HS-27A (cell line): ENCODE results near the gene GLI1.
"Not testable (repeated sequence)": the region's sequence is repeated elsewhere in the genome, so short reads cannot be mapped to it uniquely, and the experiment has no call there.

Experiments used
- DNase-seq: peaks from one replicate; pipeline ENCODE4 v3.0.0-alpha.2; 2012; ENCODE audit warnings: low read depth, missing footprints

The GLI1 gene

DNA sequence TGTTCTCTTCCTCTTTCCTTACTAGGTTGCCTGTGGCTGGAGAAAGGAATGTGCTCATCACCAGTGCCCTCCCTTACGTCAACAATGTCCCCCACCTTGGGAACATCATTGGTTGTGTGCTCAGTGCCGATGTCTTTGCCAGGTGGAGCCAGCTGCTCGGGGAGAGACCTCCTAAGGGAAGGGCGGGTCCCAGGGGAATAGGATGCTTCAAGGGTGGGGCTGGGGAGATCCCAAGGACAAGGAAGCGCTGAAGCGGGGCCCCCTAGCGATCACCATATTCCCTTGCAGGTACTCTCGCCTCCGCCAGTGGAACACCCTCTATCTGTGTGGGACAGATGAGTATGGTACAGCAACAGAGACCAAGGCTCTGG, 38.5 kb downstream of the GLI1 start:
- DNase-seq, result no peak

DNA sequence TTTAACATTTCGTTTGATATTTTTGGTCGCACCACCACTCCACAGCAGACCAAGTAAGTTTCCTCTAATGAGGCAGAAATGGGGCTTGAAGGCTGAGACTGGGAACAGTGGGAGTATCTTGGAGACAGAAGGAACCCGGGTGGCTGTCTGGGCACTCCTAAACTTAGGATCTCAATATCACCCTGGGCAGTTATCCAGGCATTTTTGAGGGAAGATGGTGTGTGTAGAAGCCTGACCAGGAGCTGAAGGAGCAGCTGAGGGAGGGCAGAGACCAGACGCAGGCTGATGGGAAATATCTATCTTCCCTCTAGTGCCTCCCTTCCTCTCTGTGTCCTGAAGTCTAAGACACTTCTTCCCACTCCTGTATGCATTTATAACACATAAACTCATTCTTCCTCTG, 39.0 kb downstream of the GLI1 start:
- DNase-seq, result no peak

DNA sequence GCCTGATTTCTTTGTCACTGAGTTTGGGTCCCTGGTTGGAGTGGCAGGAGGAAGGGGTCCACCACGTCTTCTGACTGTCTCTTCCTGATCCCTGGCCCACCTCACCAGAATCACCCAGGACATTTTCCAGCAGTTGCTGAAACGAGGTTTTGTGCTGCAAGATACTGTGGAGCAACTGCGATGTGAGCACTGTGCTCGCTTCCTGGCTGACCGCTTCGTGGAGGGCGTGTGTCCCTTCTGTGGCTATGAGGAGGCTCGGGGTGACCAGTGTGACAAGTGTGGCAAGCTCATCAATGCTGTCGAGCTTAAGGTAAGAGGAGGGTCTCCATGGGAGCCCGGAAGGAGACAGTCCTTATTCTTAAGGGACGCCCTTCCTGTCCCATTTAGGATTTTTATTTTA, 40.6 kb downstream of the GLI1 start:
- DNase-seq, result no peak

DNA sequence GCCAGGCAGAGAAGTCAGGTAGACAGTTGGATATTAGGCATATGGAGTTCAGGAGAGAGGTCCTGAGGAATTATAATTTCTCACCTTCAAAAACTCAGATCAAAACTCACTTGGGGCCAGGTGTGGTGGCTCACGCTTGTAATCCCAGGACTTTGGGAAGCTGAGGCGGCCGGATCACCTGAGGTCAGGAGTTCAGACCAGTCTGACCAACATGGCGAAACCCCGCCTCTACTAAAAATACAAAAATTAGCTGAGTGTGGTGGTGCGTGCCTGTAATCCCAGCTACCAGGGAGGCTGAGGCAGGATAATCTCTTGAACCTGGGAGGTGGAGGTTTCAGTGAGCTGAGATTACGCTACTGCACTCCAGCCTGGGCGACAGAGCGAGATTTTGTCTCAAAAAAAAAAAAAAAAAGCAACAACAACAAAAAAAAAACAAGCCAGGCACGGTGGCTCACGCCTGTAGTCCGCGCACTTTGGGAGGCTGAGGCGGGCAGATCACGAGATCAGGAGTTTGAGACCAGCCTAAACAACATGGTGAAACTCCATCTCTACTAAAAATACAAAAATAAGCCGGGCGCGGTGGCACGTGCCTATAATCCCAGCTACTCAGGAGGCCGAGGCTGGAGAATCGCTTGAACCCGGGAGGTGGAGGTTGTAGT, 42.9 kb downstream of the GLI1 start:
- DNase-seq, result not testable (repeated sequence)

DNA sequence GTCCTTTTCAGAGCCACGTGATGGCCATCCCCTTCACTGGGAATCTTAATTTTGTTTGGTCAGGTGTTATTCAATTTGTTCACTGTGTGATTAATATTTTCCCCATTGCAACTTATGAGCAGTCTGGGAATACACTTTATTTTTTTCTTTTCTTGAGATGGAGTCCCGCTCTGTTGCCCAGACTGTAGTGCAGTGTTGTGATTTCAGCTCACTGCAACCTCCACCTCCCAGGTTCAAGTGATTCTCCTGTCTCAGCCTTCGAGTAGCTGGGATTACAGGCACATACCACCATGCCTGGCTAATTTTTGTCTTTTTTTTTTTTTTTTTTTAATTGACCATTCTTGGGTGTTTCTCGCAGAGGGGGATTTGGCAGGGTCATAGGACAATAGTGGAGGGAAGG, 47.0 kb downstream of the GLI1 start:
- not testable (repeated sequence) for DNase-seq

DNA sequence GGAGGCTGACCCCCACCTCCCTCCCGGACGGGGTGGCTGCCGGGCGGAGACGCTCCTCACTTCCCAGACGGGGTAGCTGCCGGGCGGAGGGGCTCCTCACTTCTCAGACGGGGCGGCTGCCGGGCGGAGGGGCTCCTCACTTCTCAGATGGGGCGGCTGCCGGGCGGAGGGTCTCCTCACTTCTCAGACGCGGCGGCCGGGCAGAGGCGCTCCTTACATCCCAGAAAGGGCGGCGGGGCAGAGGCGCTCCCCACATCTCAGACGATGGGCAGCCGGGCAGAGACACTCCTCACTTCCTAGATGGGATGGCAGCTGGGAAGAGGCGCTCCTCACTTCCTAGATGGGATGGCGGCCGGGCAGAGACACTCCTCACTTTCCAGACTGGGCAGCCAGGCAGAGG, 48.2 kb downstream of the GLI1 start:
- not testable (repeated sequence) for DNase-seq

DNA sequence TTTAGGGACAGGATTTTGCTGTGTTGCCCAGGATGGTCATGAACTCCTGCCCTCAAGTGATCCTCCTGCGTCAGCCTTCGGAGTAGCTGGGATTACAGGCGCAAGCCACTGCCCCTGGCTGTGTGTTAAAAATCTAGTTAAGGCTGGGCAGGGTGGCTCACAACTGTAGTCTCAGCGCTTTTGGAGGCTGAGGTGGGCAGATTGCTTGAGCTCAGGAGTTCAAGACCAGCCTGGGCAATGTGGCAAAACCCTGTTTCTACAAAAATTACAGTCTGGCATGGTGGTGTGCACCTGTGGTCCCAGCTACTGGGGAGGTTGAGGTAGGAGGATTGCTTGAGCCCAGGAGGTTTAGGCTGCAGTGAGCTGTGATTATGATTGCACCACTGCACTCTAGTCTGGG, 51.6 kb downstream of the GLI1 start:
- DNase-seq, result no peak

DNA sequence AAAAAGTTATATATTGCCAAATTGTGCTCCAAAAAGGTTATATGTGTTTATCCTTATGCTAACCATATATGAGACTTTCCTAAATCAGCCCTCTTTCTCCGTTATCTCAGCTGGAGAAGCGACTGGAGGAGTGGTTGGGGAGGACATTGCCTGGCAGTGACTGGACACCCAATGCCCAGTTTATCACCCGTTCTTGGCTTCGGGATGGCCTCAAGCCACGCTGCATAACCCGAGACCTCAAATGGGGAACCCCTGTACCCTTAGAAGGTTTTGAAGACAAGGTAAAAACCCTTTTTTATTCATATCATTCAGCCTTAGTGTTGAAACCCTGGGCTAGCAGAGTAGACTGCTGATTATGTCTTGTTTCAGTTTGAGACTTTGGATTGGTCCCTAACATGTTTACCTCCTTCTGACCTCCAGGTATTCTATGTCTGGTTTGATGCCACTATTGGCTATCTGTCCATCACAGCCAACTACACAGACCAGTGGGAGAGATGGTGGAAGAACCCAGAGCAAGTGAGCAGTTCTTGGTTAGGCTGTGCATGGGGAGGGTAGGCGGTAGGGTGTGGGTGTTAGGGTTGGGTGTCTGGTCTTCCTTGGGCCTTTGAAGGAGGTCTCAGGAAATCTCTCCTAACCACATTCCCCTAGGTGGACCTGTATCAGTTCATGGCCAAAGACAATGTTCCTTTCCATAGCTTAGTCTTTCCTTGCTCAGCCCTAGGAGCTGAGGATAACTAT, 52.2 kb downstream of the GLI1 start:
- DNase-seq, result no peak

DNA sequence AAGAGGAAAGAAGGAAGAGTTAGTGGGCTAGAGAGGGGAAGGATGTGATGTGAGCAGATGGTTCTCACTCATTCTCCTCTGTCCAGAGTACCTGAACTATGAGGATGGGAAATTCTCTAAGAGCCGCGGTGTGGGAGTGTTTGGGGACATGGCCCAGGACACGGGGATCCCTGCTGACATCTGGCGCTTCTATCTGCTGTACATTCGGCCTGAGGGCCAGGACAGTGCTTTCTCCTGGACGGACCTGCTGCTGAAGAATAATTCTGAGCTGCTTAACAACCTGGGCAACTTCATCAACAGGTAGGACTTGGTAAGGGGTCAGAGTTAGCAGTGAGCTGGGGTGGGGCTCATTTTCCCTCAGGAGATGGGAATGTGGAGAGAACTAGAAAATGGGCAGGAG, 53.1 kb downstream of the GLI1 start:
- no peak for DNase-seq

DNA sequence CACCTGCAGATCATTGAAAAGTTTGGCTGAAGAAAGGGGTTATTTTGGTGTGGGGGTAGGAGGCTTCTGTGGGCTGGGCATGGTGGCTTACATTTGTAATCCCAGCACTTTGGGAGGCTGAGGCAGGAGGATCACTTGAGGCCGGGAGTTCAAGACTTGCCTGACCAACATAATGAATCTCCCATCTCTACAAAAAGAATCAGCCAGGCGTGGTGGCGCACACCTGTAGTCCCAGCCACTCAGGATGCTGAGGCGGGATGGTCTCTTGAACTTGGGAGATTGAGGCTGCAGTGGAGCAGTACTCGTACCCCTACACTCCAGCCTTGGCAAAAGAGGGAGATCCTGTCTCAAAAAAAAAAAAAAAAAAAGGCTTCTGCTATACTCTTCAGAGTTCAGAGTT, 53.7 kb downstream of the GLI1 start:
- DNase-seq, result no peak

DNA sequence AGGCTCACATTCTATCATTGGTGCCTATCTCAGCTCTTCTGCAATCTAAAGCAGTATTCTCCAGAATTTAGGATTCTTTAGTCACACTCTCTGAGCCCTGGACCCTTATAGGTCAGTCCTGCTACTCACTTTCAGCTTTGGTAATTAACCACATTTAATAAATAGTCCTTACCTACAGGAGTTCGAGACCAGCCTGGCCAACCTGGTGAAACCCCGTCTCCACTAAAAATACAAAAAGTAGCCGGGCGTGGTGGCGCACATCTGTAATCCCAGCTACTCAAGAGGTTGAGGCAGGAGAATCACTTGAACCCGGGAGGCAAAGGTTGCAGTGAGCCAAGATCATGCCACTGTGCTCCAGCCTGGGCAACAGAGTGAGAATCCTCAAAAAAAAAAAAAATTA, 54.1 kb downstream of the GLI1 start:
- not testable (repeated sequence) for DNase-seq

DNA sequence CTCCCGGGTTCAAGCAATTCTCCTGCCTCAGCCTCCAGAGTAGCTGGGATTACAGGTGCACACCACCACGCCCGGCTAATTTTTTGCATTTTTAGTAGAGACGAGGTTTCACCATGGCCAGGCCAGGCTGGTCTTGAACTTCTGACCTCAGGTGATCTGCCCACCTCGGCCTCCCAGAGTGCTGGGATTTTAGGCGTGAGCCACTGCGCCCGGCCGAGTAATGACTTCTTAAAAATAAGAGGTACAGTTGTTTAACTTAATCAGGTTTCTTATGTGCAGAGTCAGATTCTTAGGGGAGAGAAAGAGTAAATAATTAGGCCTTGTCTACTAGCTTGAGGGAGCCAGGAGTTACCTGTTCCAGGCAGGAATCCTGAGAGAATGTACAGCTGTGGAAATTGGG, 54.7 kb downstream of the GLI1 start:
- DNase-seq, result not testable (repeated sequence)

DNA sequence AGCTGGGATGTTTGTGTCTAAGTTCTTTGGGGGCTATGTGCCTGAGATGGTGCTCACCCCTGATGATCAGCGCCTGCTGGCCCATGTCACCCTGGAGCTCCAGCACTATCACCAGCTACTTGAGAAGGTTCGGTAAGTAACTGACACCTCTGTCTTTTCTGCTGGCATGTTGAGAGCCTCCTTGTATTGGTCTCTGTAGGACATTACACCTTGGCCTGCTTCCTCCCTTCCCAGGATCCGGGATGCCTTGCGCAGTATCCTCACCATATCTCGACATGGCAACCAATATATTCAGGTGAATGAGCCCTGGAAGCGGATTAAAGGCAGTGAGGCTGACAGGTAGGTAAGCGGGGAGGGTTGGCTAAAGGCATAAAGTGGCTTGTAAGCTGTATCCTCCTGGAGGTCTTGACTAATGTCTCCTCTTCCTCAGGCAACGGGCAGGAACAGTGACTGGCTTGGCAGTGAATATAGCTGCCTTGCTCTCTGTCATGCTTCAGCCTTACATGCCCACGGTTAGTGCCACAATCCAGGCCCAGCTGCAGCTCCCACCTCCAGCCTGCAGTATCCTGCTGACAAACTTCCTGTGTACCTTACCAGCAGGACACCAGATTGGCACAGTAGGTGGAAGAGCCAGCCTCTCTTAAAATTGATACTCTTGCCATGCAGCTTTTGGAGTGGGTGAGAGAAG, 55.3 kb downstream of the GLI1 start:
- DNase-seq, result no peak

DNA sequence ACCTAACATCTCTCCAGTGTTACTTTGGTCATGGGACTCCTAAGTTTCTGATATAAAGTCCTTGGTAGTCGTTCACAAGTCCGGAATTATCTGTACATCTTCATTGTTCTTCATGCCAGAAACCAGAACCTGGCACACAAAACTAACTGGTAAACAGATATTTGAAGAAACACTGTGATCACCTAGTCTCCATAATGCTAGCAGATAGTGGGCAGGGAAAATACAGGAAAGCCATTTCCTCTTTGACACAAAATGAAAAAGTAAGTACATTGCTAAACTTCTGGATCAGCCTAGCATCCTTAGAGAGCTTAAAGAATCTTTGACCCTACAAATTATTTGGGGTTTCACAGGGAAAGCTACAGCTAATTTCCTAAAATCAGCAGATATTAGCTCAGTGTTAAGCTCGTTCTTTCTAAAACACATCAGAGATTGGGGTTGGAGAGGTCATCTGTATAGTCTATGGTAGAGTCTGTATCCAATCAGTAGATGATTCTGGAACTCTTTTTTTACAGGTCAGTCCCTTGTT, 55.9 kb downstream of the GLI1 start:
- no peak for DNase-seq

DNA sequence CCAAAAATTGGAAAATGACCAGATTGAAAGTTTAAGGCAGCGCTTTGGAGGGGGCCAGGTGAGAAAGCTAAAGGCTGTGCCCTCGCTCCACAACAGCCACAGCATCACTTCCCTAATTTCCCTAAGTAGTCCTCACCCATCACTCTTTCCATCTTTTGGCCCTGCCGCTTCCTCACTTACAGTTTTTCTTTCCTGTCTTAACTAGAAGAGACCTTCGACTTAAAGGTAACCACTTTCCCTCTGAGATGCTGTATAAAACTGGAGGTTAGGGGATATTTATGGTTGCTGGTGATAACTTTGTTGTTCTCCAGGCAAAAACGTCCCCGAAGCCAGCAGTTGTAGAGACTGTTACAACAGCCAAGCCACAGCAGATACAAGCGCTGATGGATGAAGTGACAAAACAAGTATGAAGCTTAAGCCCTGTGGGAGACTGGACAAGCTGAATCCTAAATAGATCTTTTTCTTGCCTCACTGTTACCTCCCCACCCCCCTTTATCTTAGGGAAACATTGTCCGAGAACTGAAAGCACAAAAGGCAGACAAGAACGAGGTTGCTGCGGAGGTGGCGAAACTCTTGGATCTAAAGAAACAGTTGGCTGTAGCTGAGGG, 56.5 kb downstream of the GLI1 start:
- DNase-seq, result no peak

DNA sequence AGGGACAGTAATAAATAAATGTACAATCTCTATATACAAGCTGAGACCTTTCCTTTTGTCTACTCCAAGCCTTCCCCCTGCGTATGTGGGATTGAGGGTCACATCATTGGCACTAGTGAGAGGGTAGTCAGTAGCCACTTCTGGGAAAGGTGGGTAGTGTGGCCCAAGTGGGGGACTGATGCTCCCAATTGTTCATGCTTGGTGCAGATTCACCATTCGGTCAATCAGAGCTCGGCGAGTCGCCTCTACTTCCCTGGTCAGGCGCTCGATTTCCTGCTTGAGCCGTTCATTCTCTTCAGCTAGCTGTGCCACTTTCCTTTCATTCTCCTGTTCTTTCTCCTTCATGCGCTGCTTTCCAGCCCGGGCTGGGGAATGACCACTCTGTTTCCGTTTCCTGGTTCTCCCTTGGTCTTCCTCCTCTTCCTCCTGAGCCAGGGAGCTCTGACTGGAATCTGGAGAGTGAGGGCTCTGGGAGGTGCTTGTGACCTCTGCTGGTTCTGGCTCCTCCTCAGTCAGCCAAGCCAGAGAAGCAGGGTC, 57.1 kb downstream of the GLI1 start:
- no peak for DNase-seq

DNA sequence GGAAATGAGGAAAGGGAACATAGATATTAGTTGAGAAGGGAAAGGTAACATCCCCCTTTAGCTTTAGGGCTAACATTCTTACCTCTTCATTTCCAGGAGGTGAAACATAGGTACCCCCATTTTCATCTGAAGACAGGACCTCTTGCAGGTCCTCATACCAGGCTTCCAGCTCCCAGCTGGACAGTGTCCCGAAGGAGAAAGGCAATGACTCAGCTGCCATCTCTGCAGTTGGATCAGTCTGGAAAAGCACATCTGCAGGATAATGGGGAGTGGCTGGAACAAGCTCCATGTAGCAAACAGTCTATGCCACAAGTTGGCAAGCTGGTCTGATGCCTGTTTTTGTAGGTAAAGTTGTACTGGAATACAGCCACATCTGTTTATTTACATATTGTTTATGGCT, 57.6 kb downstream of the GLI1 start:
- DNase-seq, result no peak

DNA sequence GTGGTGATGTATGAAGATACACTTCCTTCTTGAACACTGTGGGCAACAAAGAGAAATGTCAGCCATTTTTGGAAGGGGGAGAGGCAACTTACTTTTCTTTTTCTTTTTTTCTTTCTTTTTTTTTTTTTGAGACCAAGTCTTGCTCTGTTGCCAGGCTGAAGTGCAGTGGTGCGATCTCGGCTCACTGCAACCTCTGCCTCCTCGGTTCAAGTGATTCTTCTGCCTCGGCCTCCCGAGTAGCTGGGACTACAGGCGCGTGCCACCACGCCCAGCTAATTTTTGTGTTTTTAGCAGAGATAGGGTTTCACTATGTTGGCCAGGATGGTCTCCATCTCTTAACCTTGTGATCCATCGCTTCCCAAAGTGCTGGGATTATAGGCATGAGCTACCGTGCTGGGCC, 58.1 kb downstream of the GLI1 start:
- DNase-seq, result not testable (repeated sequence)

DNA sequence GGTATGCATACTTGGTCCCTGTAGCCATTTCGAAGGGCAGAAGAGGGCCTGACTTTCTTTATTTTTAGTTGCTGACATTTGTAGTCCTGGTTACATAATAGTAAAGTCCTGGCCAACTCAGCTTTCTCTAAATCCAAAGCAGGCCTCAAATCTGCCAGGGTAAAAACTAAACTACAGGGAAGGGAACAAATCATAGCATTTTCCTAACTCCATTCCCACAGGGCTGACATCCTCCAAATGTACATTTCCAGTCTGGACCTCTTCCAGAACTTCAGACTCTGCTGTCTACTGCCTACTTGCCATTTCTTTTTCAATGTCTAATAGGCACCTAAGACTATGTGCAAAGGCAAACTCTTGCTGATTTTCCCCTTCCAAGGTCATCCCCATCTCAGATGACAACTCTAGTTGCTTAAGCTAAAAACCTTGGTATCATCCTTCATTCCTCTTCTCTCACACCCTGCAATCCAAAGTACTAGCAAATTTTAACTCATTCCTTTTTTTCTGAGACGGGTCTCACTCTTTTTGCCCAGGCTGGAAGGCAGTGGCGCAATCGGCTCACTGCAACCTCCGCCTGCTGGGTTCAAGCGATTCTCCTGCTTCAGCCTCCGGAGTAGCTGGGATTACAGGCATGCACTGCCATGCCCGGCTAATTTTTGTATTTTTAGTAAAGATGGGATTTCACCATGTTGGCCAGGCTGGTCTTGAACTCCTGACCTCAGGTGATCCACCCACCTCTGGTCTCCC, 58.8 kb downstream of the GLI1 start:
- no peak for DNase-seq

DNA sequence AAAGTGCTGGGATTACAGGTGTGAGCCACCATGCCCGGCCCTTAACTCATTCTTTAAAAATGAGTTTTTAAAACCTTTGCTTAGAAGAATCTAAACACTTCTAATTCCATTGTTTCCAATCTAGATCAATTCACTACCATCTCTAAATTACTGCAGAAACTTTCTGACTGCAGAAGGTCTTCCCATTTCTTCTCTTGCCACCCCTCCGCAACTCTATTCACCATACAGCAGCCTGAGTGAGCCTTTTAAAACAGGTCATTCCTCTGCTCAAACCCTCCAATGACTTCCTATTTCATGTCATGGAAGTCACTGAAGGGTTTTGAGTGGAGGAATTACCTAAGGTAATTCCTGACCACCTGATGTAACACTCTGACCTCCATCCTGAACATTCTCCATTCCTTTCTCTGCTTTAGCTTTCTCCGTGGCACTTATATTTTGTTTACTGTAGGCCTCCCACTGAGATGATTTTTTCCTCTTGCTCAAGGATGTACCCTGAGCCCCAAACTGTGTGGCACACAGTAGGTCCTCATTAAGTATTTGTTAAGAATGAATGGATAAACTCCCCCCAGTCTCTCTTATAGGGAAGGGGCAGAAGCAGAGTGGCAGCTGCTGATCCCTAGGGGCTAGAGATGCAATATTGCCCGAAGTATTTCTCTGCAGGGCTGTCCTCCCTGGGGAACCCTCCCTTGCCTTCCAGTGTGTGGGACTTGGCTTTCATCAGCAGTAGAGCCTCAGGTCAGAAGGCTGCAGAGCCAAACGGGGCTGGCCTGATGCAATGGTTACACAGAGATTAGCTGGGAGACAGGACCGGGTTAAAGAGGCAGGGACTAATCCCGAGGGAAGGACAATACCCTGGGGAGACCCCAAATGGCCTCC, 59.6 kb downstream of the GLI1 start:
- no peak for DNase-seq

DNA sequence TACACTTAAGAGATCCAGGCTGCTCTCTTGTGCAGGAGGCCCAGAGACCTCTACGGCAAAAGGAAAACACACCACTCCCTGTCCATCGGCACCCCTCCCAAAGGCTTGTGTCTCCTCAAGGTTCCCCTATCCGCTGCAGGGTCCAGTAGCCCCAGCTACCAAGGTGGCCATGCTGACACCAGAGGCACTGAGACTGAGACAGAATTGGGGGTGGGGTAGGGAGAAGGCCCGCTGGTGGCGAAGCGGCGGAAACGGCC, 60.1 kb downstream of the GLI1 start:
- DNase-seq, result no peak
